ENCODE results near the gene HGFAC. TPM values are rescaled to one million over a fixed set of nuclear protein-coding genes. Genes with fewer than 3 reads are reported as not detected.
A peak's percentile ranks its signal among the peaks of the same experiment; 100 is the strongest.

The HGFAC gene
- total and polyA plus RNA-seq, 5 donors, result 0.14 to 0.62 (median 0.31) TPM; not detected in 1

- no peak overlapping the region for H3K4me3 ChIP-seq (ENCODE audit: low read length)
- peak in 1 of 3 donors; percentile 39 for DNase-seq
- H3K27me3 ChIP-seq (ENCODE audit: control insufficient read depth, insufficient read depth), result no peaks in the 10 kb centered on the region
- no peak for ATAC-seq
- H3K4me1 ChIP-seq (ENCODE audit: control insufficient read depth, insufficient read depth, low read length), result no peaks in the 10 kb centered on the region
- H3K27ac ChIP-seq (ENCODE audit: low read length), result no peak overlapping the region
- intact Hi-C loops (cut with DNase I), result no loop called here
- 89% methylated on average over 17 of the region's 17 CpGs for WGBS
- H3K9me3 ChIP-seq (ENCODE audit: control insufficient read depth, low read length), result no peaks in the 10 kb centered on the region
Measured at GRCh38 chr4:3411676-3412075, 30.1 kb upstream of the HGFAC start.

GRCh38 chr4:3412257-3413020 lies 29.3 kb upstream of the HGFAC start:
- Histone ChIP-seq H3K27me3 (ENCODE audit: control insufficient read depth, insufficient read depth) (no peaks in the 10 kb centered on the region), H3K9me3 (ENCODE audit: control insufficient read depth, low read length) (no peaks in the 10 kb centered on the region), H3K27ac (ENCODE audit: low read length) (no peak overlapping the region), H3K4me3 (ENCODE audit: low read length) (no peak overlapping the region), H3K4me1 (ENCODE audit: control insufficient read depth, insufficient read depth, low read length) (no peaks in the 10 kb centered on the region)
- ATAC-seq, result no peak
- DNase-seq, result peak in 1 of 3 donors; percentile 30
- WGBS, result 88% methylated on average over 24 of the region's 24 CpGs
- intact Hi-C loops (cut with DNase I), result no loop called here

- DNase-seq, result peak in 1 of 3 donors; percentile 48
- Histone ChIP-seq H3K4me1 (ENCODE audit: control insufficient read depth, insufficient read depth, low read length) (no peaks in the 10 kb centered on the region), H3K27ac (ENCODE audit: low read length) (no peak overlapping the region), H3K4me3 (ENCODE audit: low read length) (no peak overlapping the region), H3K9me3 (ENCODE audit: control insufficient read depth, low read length) (no peaks in the 10 kb centered on the region), H3K27me3 (ENCODE audit: control insufficient read depth, insufficient read depth) (no peaks in the 10 kb centered on the region)
- no peak for ATAC-seq
- intact Hi-C loops (cut with DNase I), result no loop called here
- WGBS, result 94% methylated on average over 29 of the region's 29 CpGs
Measured at GRCh38 chr4:3413217-3413671, 28.5 kb upstream of the HGFAC start.

- ATAC-seq (no peak), DNase-seq (peak in 1 of 3 donors; percentile 59)
- Histone ChIP-seq H3K4me3 (ENCODE audit: low read length) (no peak overlapping the region), H3K4me1 (ENCODE audit: control insufficient read depth, insufficient read depth, low read length) (no peaks in the 10 kb centered on the region), H3K27ac (ENCODE audit: low read length) (no peak overlapping the region), H3K9me3 (ENCODE audit: control insufficient read depth, low read length) (no peaks in the 10 kb centered on the region), H3K27me3 (ENCODE audit: control insufficient read depth, insufficient read depth) (no peaks in the 10 kb centered on the region)
- 88% methylated on average over 32 of the region's 32 CpGs for WGBS
- intact Hi-C loops (cut with DNase I), result no loop called here
Measured at GRCh38 chr4:3413675-3414420, 27.9 kb upstream of the HGFAC start.

GRCh38 chr4:3414421-3415279 lies 27.1 kb upstream of the HGFAC start:
- intact Hi-C loops (cut with DNase I), result no loop called here
- Histone ChIP-seq H3K27me3 (ENCODE audit: control insufficient read depth, insufficient read depth) (no peaks in the 10 kb centered on the region), H3K27ac (ENCODE audit: low read length) (no peak overlapping the region), H3K4me3 (ENCODE audit: low read length) (no peak overlapping the region), H3K4me1 (ENCODE audit: control insufficient read depth, insufficient read depth, low read length) (no peaks in the 10 kb centered on the region), H3K9me3 (ENCODE audit: control insufficient read depth, low read length) (no peaks in the 10 kb centered on the region)
- ATAC-seq, result no peak
- 89% methylated on average over 37 of the region's 37 CpGs for WGBS
- DNase-seq, result peak in 1 of 3 donors; percentile 66

GRCh38 chr4:3415471-3416141 lies 26.2 kb upstream of the HGFAC start:
- ATAC-seq, result no peak
- Histone ChIP-seq H3K27ac (ENCODE audit: low read length) (no peak overlapping the region), H3K4me1 (ENCODE audit: control insufficient read depth, insufficient read depth, low read length) (no peaks in the 10 kb centered on the region), H3K27me3 (ENCODE audit: control insufficient read depth, insufficient read depth) (no peaks in the 10 kb centered on the region), H3K9me3 (ENCODE audit: control insufficient read depth, low read length) (no peaks in the 10 kb centered on the region), H3K4me3 (ENCODE audit: low read length) (no peak overlapping the region)
- peak in 1 of 3 donors; percentile 26 for DNase-seq
- intact Hi-C loops (cut with DNase I), result no loop called here
- WGBS, result 89% methylated on average over 33 of the region's 33 CpGs

- DNase-seq (peak in 1 of 3 donors; percentile 10), ATAC-seq (no peak)
- Histone ChIP-seq H3K27me3 (ENCODE audit: control insufficient read depth, insufficient read depth) (no peaks in the 10 kb centered on the region), H3K4me3 (ENCODE audit: low read length) (no peak overlapping the region), H3K9me3 (ENCODE audit: control insufficient read depth, low read length) (no peaks in the 10 kb centered on the region), H3K27ac (ENCODE audit: low read length) (no peak overlapping the region), H3K4me1 (ENCODE audit: control insufficient read depth, insufficient read depth, low read length) (no peaks in the 10 kb centered on the region)
- intact Hi-C loops (cut with DNase I), result no loop called here
- 91% methylated on average over 18 of the region's 18 CpGs for WGBS
Measured at GRCh38 chr4:3416270-3416669, 25.5 kb upstream of the HGFAC start.

GRCh38 chr4:3416821-3417221 lies 24.9 kb upstream of the HGFAC start:
- intact Hi-C loops (cut with DNase I), result no loop called here
- Histone ChIP-seq H3K27ac (ENCODE audit: low read length) (no peak overlapping the region), H3K4me1 (ENCODE audit: control insufficient read depth, insufficient read depth, low read length) (no peaks in the 10 kb centered on the region), H3K9me3 (ENCODE audit: control insufficient read depth, low read length) (no peaks in the 10 kb centered on the region), H3K4me3 (ENCODE audit: low read length) (no peak overlapping the region), H3K27me3 (ENCODE audit: control insufficient read depth, insufficient read depth) (no peaks in the 10 kb centered on the region)
- WGBS, result 89% methylated on average over 17 of the region's 17 CpGs
- DNase-seq, result peak in 2 of 3 donors; percentile 23 to 40
- no peak for ATAC-seq

GRCh38 chr4:3417448-3417847 lies 24.3 kb upstream of the HGFAC start:
- DNase-seq, result peak in 2 of 3 donors; percentile 30 to 39
- WGBS, result 92% methylated on average over 21 of the region's 21 CpGs
- Histone ChIP-seq H3K9me3 (ENCODE audit: control insufficient read depth, low read length) (no peaks in the 10 kb centered on the region), H3K27me3 (ENCODE audit: control insufficient read depth, insufficient read depth) (no peaks in the 10 kb centered on the region), H3K27ac (ENCODE audit: low read length) (no peak overlapping the region), H3K4me3 (ENCODE audit: low read length) (no peak overlapping the region), H3K4me1 (ENCODE audit: control insufficient read depth, insufficient read depth, low read length) (no peaks in the 10 kb centered on the region)
- intact Hi-C loops (cut with DNase I), result no loop called here
- ATAC-seq, result no peak

- ATAC-seq (no peak), DNase-seq (peak in 2 of 3 donors; percentile 26 to 60)
- WGBS, result 84% methylated on average over 22 of the region's 22 CpGs
- Histone ChIP-seq H3K27ac (ENCODE audit: low read length) (no peak overlapping the region), H3K27me3 (ENCODE audit: control insufficient read depth, insufficient read depth) (no peaks in the 10 kb centered on the region), H3K4me3 (ENCODE audit: low read length) (no peak overlapping the region), H3K9me3 (ENCODE audit: control insufficient read depth, low read length) (no peaks in the 10 kb centered on the region), H3K4me1 (ENCODE audit: control insufficient read depth, insufficient read depth, low read length) (no peaks in the 10 kb centered on the region)
- intact Hi-C loops (cut with DNase I), result no loop called here
Measured at GRCh38 chr4:3418029-3418762, 23.6 kb upstream of the HGFAC start.
